GM21723 (cell line): ENCODE measurements around the gene SHISA9.

Experiments
- ATAC-seq: cut with Tn5 transposase; IDR thresholded peaks from one replicate; pipeline ENCODE4 v1.9.1; 2021; ENCODE audit warnings: mild to moderate bottlenecking, moderate library complexity; ENCODE audit not compliant: unreplicated experiment

The SHISA9 gene

DNA sequence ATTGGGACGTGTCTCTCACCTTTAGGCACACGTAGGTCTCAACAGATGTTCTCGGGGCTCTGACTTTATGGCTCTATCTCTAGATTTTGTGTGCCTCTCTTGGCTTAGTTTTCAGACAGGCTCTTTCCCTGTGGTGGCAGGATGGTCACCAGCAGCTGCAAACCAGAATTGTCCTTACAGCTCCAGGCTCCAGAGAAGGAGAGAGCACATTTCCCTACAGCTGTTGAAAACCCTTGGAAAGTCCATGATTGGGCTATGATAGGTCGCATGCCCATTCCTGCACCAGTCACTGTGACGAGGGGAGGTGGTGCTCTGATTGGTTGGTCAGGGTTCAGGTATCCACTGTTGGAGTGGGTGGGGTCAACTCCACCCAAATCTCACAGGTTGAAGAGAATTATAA, 41.5 kb downstream of the SHISA9 start:
- ATAC-seq, result no peak

DNA sequence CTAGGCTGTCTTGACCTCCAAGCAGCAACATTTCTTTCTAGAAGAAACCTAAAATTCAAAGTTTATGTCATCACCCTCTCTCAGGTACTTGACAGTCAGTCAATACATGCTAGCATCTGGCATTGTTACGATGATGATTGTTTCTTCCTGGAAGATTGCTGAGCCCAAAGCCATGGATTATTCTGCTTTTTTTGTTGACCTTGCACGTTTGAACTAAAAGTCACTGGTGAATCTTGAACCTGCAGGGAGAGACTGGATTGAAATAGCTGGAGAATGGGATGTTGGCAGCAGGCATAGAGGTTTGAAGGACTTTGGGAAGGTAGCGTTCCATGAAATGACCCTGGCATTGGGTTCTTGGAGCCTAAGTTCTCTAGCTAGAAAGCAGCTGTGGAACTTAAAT, 42.9 kb downstream of the SHISA9 start:
- ATAC-seq, result no peak

DNA sequence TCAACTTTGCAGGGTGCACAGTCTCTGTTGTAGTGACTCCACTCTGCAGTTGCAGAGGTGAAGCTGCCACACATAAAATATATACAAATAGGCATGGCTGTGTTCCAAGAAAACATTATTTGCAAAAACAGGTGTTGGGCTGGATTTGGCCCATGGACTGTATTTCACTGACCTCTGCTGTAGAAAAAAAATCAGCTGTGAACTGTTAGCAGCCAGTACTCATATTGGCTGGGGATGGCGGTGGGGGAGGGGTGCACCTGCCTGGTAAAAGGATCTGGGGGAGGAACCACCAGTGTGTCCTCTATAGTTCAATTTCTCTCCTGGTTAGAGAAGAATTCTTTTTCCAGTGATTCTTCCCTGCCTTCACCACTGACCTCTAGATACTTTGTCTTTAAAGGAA, 50.0 kb downstream of the SHISA9 start:
- ATAC-seq, result no peak

DNA sequence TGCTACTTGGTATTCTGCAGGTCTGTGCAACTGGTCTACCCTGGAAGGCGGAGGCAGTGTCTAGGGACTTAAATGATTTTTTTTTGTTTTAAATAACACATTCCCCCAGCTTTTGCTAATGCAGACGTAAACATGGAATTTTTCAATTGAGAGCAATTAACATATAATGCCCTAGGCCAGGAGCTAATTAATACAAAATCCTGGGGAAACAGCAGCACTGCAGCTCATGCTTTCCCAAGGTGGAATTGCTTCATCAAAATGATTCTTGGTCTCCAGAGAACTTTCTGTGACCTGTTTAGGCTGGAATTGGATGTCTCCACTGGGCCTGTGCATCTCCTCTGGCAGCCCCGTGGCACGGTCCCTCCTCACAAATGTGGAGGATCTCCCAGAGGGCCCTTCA, 50.6 kb downstream of the SHISA9 start:
- no peak for ATAC-seq

DNA sequence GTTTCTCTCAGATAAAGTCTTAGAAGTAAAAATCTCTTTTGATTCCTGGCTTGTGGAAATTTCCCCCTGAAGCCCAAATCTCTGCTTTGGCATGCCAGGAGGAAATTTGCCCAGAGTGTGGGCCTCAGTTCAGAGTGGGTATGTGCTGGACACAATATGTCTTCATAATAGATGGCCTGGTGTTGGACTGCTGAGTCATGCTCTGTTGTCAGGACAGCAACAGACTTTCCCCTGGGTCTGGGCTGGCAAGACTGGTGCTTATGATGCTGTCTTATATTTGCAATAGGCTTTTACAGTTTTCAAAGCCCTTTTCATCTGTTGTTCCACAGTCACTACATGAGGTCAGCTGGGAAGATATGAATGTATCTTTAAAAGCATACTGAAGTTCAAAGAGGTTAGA, 57.0 kb downstream of the SHISA9 start:
- ATAC-seq, result no peak

DNA sequence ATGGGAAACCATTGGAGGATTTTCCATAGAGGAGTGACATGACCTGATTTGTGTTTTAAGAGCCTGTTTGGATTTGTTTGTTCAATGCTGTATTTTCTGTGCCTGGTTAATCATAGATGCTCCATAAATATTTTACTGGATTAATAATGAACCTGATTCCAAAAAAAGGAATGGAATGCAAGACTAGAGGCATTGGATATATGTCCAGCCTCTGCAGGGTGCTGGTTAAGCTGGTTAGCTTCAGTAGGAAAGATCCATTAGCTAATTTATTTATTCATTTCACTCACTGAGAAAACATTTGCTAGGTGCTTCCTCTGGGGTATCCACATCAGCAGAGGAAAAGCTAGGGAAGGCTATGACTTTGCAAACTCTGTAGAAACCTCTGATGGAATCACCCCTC, 57.7 kb downstream of the SHISA9 start:
- ATAC-seq, result no peak

DNA sequence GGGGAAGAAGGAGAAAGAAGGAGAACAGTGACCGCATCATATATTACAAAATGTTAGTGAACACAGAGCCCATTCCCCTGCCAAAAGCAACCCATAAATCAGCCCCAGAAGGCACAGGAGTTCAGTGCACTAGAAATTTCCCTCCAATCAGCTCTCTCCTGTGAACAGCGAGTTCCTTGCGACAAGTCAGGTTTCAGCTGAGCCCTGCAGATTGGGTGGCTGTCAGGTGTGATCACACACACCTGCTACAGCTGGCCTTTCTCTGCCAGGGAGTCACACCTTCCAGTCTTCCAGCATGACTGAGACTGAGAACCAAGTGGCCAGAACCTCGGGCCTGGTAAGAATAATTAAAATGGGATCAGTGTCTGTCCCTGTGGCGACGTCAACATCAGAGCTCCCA, 60.2 kb downstream of the SHISA9 start:
- no peak for ATAC-seq

DNA sequence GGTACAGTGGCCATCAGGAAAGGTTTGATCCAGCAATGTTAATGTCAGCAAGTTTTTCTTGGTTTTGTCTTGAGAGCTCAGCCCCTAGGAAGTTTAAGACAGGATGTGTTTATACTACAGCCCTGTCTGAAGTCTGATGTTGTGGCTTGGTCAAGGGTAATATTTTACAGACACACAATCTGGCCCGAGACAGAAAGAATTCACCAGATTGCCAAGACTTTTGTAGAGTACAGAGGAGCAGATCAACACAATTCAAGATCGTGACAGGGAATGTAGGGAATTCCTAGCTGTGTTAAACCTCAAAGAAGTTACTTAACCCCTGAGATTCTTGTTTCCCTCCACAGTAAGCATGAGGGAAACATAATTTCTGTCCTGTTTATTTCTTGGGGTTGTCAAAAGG, 63.1 kb downstream of the SHISA9 start:
- ATAC-seq, result no peak

DNA sequence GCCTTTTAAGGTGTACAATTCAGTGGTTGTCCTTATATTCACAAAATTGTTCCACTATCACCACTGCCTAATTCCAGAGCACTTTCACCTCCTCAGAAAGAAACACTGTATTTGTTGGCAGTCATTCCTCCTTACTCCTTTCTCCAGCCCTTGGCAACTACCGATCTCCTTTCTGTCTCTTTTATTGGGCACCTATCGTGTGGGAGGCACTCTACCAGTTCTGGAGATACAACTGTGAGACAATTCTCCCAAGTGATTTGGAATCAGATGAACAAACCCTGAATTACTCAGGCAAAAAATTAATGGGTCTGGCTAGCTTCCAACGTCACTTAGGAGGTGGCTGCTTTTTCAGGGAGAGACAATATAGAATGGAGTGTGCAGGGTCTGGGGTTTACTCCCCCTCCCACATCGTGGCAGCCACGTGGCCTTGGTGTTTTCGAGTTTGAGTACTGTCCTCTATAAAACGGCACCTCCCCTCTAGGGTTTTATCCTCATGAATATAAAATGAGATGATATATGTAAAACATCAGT, 63.9 kb downstream of the SHISA9 start:
- no peak for ATAC-seq

DNA sequence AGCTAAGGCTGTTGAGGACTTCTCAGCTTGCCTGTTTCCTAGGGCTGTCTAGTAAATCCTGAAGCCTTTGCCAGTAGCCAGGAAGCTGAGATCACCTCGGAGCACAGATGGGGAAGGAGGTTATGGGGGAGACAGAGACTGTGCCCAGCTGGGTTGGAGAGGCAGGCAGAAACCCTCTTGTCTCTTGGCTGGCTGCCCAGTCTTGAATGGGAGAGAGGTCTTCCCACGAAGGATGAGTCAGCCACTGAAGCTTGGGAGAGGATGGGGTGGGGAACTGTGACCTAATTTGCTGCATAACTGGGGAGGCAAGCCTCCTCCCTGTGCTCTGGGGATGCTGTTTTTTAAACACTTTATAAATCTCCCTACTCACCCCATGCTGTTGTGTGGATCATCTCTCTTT, 69.8 kb downstream of the SHISA9 start:
- ATAC-seq, result no peak

DNA sequence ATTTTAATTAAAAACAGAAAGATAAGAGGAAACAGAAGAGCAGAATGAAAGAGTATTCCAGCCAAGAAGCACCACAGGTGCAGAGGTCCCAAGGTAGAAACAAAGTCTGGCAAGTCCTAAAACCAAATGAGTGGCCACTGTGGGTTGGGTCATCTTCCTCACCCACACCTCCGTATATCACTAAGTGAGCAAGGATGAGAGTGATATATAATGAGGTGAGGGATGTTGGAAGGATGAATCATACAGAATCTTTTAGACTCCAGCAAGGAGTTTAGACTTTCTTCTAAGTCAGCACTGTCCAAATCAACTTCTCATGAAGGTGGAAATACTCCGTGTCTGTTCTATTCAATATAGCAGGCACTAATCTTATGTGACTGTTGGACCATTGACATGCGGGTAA, 70.8 kb downstream of the SHISA9 start:
- ATAC-seq, result no peak

DNA sequence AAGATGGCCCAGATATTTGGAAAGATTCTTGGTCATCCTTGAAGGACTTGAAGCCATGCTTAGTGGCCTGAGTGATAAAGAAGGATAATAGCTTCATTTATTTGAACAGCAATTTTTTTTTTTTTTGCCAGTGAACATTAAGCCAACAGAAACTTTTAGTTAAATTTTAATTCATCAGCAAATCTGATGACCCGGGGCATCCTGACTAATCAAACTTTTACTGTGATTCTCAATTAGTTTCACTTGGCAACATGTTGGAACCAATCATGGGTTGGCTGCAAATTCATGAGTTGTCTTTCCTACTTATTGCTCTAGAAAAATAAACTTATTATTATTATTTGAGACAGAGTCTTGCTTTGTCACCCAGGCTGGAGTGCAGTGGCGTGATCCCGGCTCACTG, 74.4 kb downstream of the SHISA9 start:
- ATAC-seq, result no peak

DNA sequence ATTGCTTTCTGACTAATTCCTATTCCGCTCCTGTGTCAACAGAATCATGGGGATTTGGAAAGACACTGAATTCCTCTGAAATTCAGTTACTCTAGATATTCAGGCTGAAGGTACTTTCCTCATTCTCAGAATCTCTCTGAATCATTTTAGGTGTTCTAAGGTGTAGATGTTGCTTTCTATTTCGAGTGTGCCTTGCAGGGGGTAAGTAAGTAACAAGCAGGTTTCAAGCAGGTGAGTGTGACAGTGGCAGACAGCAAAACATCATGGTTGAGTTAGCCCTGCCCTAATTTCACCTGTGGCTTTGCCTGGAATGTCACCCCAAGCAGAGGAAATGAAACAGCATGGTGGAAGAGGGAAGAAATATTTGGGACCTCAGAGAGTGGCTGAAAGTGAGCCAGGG, 75.1 kb downstream of the SHISA9 start:
- no peak for ATAC-seq

DNA sequence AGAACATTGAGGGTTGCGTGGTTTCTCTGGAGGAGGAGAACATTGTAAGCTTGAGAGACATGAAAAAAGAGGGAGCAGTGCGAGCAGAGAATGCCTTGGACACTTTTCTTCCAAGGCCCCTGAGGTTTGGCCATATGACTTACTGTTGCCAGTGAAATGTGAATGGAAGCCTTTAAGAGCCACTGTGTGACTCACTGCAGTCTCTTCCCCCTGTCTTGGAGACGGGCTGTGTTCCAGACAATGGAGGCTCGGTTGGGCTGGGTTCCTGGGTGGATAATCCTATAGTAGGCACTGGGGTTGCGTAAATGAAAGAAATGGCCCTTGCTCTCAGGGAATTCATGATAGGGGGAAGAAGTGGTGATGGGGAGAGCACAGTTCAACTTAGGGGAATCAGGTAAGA, 75.5 kb downstream of the SHISA9 start:
- ATAC-seq, result no peak

DNA sequence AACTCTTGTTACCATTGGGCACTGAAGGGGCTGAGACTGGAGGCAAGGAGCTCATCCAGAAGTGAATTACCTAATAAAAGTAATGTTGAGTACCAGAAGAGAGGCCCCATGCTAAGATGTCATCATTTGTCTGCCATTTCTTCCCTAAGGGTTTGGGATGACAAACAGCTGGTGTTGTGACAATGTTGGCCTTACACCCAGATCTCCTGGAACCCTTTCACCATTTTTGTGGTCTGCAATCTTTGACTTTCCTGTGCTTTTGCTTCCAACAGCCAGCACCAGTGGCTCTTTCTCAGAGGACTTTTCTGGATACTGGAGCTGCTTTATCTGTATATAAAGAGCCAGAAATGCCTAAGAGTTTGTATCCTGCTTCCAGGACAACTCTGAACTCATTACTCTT, 84.1 kb downstream of the SHISA9 start:
- ATAC-seq, result no peak

DNA sequence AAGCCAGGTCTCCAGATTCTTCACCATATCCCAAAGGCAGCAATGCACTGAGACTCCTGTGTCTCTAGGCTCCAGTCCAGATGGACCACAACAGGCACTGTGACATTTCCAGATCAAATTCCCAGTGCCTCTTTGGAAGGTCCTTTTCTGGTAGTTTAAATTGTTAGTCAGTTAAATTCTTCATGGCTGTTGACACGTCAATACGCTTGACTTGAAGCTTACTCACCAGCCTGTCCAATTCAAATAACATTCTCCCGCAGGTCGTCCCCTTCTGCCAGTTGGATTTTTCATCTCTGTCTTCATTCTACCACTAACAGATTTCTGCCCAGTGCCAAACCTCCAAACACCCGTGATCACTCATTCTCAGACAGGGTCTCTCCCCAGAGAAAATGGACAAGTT, 86.7 kb downstream of the SHISA9 start:
- ATAC-seq, result no peak

DNA sequence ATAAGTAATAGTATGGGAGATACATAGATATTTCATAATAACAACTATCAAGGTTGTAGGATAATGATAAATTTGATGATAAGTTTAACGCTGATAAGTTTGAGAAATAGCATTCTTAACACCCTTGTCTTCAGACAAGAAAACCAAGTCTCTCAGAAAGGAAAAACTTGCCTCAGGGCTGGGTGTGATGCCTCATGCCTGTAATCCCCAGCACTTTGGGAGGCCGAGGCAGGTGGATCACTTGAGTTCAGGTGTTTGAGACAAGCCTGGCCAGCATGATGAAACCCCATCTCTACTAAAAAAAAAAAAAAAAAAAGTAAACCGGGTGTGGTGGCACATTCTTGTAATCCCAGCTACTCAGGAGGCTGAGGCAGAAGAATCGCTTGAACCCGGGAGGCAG, 90.7 kb downstream of the SHISA9 start:
- ATAC-seq, result no peak

DNA sequence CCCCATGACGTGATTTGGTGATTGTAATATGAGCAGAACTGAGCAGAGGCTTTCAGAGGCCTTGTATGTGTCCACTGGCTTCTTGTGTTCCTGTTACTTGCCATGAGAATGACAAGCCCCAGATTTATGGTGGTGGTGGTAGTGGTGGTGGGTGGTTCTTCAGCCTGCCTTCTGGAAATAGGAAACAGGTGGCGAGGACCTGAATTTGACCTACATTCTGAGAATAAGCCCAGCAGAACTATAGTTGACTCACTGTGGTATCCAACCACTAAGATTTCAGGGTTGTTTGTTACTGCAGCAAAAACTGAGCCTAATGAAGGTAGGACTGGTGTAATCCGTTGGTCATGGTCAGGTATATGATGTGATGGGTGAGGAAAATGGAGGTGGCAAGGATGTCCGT, 93.0 kb downstream of the SHISA9 start:
- ATAC-seq, result no peak

DNA sequence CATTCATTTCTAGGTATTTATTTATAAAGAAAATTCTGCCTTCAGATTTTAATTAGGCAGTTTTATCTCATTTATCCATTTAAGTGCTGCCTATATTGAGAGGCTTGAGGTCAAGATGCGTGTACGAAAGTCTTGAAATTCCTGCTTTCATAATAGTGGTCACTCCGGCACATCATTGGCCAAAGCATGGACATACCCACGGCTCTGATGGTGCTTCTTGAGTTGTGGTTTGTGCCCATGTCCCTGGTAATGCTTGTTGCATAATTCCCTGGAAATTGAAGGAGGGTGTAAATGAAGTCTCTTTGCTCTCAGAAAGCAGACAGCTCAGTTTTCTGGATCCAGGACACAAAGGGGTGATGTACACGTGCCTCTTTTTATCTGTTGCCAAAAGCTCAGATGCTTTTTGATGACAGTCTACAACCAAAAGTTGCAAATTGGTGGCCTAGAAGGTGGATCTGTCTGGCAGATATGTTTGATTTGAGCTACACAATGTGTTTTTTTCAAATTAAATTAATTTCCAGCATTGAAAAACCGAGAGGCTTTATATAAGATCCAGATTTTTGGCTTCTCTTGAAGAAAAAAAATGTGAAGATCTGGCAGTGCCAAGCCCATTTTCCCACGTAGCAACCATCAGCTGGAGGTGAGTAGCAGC, 94.4 kb downstream of the SHISA9 start:
- ATAC-seq, result no peak

DNA sequence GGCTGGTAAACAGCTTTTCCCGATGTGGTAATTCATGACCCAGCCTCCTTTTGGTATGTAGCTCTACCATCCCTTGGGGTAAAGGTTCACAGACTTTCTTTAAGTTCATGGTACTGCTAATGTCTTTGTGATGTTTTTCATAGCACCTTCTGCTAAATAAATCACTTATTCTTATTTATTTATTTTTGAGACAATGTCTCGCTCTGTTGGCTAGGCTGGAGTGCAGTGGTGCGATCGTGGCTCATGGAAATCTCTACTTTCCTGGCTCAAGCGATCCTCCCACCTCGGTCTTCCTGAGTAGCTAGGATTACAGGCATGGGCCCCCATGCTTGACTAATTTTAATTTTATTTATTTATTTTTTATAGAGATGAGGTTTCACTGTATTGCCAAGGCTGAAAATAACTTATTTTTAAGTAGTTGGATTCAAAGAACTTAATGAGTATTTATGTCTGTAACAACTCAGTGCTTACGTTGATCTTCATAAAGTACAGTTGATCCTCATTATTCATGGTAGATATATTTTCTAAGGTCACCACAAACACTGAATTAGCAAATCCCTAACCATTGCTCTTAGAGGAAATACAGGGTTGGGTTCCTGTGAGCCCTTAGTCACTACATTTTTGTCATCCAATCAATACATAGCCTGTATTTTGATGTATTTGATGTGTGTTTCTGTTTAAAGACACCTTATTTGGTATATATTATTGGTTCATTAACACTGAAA, 97.1 kb downstream of the SHISA9 start:
- no peak for ATAC-seq

DNA sequence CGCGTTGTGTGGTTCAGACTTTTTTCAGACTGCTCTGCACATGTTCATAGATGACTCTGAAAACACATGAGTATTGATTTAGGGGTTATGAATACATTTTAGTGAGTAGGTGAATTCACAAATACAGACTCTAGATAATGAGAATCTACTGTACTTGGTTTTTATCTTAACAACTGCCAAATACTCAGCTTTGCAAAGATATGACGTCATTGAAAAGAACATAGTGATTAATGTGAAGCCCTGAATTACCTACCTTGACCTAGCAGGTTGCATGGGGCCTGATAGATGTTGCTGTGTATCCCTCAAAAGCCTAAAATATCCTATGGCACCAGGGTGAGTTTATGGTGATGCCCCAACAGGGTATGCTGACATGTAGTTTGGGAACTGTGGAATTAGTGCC, 98.0 kb downstream of the SHISA9 start:
- ATAC-seq, result no peak

DNA sequence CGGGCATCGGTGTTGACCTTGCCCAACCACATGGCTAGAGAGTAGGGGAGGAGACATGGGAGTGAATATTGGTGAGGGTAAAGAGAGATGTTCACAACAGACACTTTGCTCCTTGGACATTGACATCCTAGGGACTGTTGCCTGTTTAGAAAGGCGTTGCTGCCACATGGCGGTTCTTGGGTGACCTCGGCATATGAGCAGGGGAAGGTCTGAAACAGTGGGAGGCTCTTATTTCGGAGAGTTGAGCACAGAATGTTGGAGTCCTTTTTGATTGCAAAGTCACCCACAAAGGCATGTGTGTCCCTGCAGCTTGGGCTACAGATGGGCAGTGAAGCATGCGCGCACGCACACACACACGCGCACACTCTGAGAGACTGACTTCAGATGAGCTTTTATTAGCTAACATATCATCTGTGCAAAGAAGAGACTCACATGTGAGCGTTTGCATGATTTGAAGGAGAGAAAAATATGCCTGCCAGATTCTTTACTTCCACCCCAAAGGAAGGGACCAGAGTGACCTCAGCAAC, 104.4 kb downstream of the SHISA9 start:
- ATAC-seq, result no peak
